Measurements from ENCODE around the gene NAE1. TPM values are rescaled to one million over a fixed set of nuclear protein-coding genes. Genes with fewer than 3 reads are reported as not detected.

NAE1 gene
- total RNA-seq, 1 experiment from 2014 or later, result 123 TPM

DNA sequence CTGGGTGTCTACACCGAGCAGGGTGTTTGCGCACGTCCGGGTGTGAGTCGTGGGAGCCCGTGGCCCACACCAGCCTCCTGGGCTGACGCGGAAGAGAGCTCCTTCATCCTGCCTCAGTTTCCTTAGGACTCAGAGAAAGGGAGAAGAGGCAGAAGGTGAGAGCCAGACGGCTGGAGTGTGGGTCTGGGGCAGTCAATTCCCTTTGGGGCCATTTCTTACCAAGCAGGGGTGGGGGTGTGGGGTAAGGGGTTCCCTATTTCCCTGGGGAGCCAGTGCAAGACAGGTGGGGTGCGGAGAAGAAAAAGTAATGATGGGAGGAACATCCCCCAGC is 14.3 kb upstream of the NAE1 start:
- Histone ChIP-seq H3K9ac (ENCODE audit: low read length) (no peak overlapping the region), H4K20me1 (ENCODE audit: insufficient read depth) (no peaks in the 10 kb centered on the region), H3K27ac (ENCODE audit: low read depth, low read length) (no peak overlapping the region), H3K9me2 (ENCODE audit: insufficient read depth) (no peaks in the 10 kb centered on the region), H3K36me3 (ENCODE audit: control insufficient read depth in 1 of 2, insufficient read depth in 2 of 2, low read length in 2 of 2) (no peaks in the 10 kb centered on the region), H3K9me3 (ENCODE audit: control insufficient read depth in 1 of 2, insufficient read depth in 1 of 2, low read depth in 1 of 2, low read length in 2 of 2) (no peaks in the 10 kb centered on the region), H3K4me2 (ENCODE audit: low read length) (no peak overlapping the region), H3K4me3 (replicated peaks in 1 of 2; ENCODE audit: low read depth in 1 of 2, low read length in 2 of 2) (no peak overlapping the region), H3K79me2 (ENCODE audit: insufficient read depth, low read length) (no peaks in the 10 kb centered on the region), H2AFZ (ENCODE audit: low read depth, low read length, poor library complexity, severe bottlenecking) (no peak overlapping the region), H3K27me3 (ENCODE audit: insufficient read depth, low read length) (no peaks in the 10 kb centered on the region), H3K4me1 (ENCODE audit: control insufficient read depth in 1 of 2, insufficient read depth in 2 of 2, low read length in 2 of 2) (peaks cover 7 to 16% of the 10 kb centered on the region in 2 experiments; a peak in 3 of 4 replicates)
- TF ChIP-seq SP1 (IDR thresholded peaks at IDR 0.05; ENCODE audit: low read depth), result no peak
- TF ChIP-seq, protein P1, sequence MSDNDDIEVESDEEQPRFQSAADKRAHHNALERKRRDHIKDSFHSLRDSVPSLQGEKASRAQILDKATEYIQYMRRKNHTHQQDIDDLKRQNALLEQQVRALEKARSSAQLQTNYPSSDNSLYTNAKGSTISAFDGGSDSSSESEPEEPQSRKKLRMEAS (IDR thresholded peaks at IDR 0.05), result no peak
- TF ChIP-seq EGR1 (IDR thresholded peaks at IDR 0.05; ENCODE audit: low read depth), result no peak
- TF ChIP-seq RAD21 (IDR thresholded peaks at IDR 0.05; ENCODE audit: low read depth), result no peak
- no peak for TF ChIP-seq ZFX (IDR thresholded peaks at IDR 0.05)
- no peak for TF ChIP-seq TCF7L2 (IDR thresholded peaks at IDR 0.05; ENCODE audit: borderline replicate concordance, extremely low read depth, insufficient read depth, insufficient read length)
- TF ChIP-seq, protein P2, sequence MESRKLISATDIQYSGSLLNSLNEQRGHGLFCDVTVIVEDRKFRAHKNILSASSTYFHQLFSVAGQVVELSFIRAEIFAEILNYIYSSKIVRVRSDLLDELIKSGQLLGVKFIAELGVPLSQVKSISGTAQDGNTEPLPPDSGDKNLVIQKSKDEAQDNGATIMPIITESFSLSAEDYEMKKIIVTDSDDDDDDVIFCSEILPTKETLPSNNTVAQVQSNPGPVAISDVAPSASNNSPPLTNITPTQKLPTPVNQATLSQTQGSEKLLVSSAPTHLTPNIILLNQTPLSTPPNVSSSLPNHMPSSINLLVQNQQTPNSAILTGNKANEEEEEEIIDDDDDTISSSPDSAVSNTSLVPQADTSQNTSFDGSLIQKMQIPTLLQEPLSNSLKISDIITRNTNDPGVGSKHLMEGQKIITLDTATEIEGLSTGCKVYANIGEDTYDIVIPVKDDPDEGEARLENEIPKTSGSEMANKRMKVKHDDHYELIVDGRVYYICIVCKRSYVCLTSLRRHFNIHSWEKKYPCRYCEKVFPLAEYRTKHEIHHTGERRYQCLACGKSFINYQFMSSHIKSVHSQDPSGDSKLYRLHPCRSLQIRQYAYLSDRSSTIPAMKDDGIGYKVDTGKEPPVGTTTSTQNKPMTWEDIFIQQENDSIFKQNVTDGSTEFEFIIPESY (IDR thresholded peaks at IDR 0.05; ENCODE audit: extremely low read depth, insufficient replicate concordance, low read length), result no peak
- TF ChIP-seq, protein P3, sequence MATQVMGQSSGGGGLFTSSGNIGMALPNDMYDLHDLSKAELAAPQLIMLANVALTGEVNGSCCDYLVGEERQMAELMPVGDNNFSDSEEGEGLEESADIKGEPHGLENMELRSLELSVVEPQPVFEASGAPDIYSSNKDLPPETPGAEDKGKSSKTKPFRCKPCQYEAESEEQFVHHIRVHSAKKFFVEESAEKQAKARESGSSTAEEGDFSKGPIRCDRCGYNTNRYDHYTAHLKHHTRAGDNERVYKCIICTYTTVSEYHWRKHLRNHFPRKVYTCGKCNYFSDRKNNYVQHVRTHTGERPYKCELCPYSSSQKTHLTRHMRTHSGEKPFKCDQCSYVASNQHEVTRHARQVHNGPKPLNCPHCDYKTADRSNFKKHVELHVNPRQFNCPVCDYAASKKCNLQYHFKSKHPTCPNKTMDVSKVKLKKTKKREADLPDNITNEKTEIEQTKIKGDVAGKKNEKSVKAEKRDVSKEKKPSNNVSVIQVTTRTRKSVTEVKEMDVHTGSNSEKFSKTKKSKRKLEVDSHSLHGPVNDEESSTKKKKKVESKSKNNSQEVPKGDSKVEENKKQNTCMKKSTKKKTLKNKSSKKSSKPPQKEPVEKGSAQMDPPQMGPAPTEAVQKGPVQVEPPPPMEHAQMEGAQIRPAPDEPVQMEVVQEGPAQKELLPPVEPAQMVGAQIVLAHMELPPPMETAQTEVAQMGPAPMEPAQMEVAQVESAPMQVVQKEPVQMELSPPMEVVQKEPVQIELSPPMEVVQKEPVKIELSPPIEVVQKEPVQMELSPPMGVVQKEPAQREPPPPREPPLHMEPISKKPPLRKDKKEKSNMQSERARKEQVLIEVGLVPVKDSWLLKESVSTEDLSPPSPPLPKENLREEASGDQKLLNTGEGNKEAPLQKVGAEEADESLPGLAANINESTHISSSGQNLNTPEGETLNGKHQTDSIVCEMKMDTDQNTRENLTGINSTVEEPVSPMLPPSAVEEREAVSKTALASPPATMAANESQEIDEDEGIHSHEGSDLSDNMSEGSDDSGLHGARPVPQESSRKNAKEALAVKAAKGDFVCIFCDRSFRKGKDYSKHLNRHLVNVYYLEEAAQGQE (IDR thresholded peaks at IDR 0.05; ENCODE audit: low read depth), result no peak
- no peak for TF ChIP-seq EZH2phosphoT487 (IDR thresholded peaks at IDR 0.05; ENCODE audit: borderline replicate concordance)
- TF ChIP-seq SIN3A (IDR thresholded peaks at IDR 0.05; ENCODE audit: low read depth), result no peak
- no peak for TF ChIP-seq JUND (IDR thresholded peaks at IDR 0.05)
- TF ChIP-seq FOSL1 (IDR thresholded peaks at IDR 0.05; ENCODE audit: low read depth), result no peak
- TF ChIP-seq POLR2A (IDR thresholded peaks at IDR 0.05; ENCODE audit: borderline replicate concordance, extremely low read depth, insufficient read depth, insufficient read length), result no peak
- TF ChIP-seq ZNF274 (IDR thresholded peaks at IDR 0.05; ENCODE audit: low read depth, low read length), result no peak
- ATAC-seq, result no peak
- RAD21 ChIA-PET (ENCODE audit: low non-redundant PET in 1 of 2, low total read pairs in 2 of 2, uncharacterized antibody in 2 of 2, unreplicated experiment in 2 of 2), result no interaction called here
- intact Hi-C loops (cut with micrococcal nuclease), result no loop called here
- no TSS peak for BruUV-seq (replicated peaks)
- DNase-seq (ENCODE audit: low read depth, low spot score), result no peak
- CTCF ChIA-PET, result interaction anchor here (1.0 to 3.7 kb wide), 2 partner anchors 14 to 24 kb away, joined by 3 to 29 read pairs; partner anchors contain the start of gene NAE1
- POLR2A ChIA-PET, result no interaction called here
